Bladder microvascular endothelial cell (primary cell): ENCODE results near the gene NMRK2. TPM values are rescaled to one million over a fixed set of nuclear protein-coding genes. Genes with fewer than 3 reads are reported as not detected.

Experiments
- total RNA-seq: library from RNA; depleted of rRNA; stranded (reverse); fragments of >200 nt; gene quantifications from 2 replicates; pipeline ENCODE4 v1.2.3, GENCODE V29; 2014

Gene NMRK2
- total RNA-seq, result not detected in 2 replicates

GRCh38 chr19:3932931-3933810, at the start of gene NMRK2:
Gene NMRK2 (plus strand): TSS chr19:3933069. CDS start chr19:3933672, 603 bp downstream.

GRCh38 chr19:3970808-3971598, 38.1 kb downstream of the NMRK2 start, which contains the start of gene DAPK3:
Gene DAPK3 (minus strand): TSS chr19:3971099. CDS start chr19:3969735, 1,364 bp downstream.

GRCh38 chr19:3984908-3985642, 52.2 kb downstream of the NMRK2 start, which contains the start of gene EEF2:
Gene EEF2 (minus strand): TSS chr19:3985463. CDS start chr19:3985380, 83 bp downstream.

Other genes starting within 250 kb of the NMRK2 start
- gene PIP5K1C, start 232.6 kb upstream of the NMRK2 start, total RNA-seq, result 18.9 and 81.9 TPM in 2 replicates
- 0.06 TPM in 1 of 2 replicates, not detected in the other for gene TJP3, start 224.7 kb upstream of the NMRK2 start, total RNA-seq
- 17.8 and 25.0 TPM in 2 replicates for gene APBA3, start 171.4 kb upstream of the NMRK2 start, total RNA-seq
- gene MRPL54, start 170.4 kb upstream of the NMRK2 start, total RNA-seq, result 36.8 and 68.5 TPM in 2 replicates
- gene RAX2, start 160.8 kb upstream of the NMRK2 start, total RNA-seq, result not detected in 2 replicates
- gene MATK, start 146.7 kb upstream of the NMRK2 start, total RNA-seq, result 0.50 TPM in 1 of 2 replicates, not detected in the other
- gene ZFR2, start 64.0 kb upstream of the NMRK2 start, total RNA-seq, result not detected in 2 replicates
- not detected in 2 replicates for gene ATCAY, start 52.4 kb upstream of the NMRK2 start, total RNA-seq
- 158 and 304 TPM in 2 replicates for gene DAPK3, start 38.0 kb downstream of the NMRK2 start, total RNA-seq
- gene EEF2, start 52.4 kb downstream of the NMRK2 start, total RNA-seq, result 2,070 and 2,682 TPM in 2 replicates
- 26.7 and 26.9 TPM in 2 replicates for gene PIAS4, start 74.7 kb downstream of the NMRK2 start, total RNA-seq
- gene ZBTB7A, start 133.8 kb downstream of the NMRK2 start, total RNA-seq, result 8.4 and 18.3 TPM in 2 replicates
- gene MAP2K2, start 191.1 kb downstream of the NMRK2 start, total RNA-seq, result 135 and 175 TPM in 2 replicates
- gene CREB3L3, start 220.6 kb downstream of the NMRK2 start, total RNA-seq, result not detected in 2 replicates
- 8.7 and 13.6 TPM in 2 replicates for gene SIRT6, start 249.5 kb downstream of the NMRK2 start, total RNA-seq
- 0.32 and 0.88 TPM in 2 replicates for gene ANKRD24, start 249.6 kb downstream of the NMRK2 start, total RNA-seq